Measurements from ENCODE around the gene VOPP1.
"Not testable (repeated sequence)": the region's sequence is repeated elsewhere in the genome, so short reads cannot be mapped to it uniquely, and the experiment has no call there.

VOPP1 gene

DNA sequence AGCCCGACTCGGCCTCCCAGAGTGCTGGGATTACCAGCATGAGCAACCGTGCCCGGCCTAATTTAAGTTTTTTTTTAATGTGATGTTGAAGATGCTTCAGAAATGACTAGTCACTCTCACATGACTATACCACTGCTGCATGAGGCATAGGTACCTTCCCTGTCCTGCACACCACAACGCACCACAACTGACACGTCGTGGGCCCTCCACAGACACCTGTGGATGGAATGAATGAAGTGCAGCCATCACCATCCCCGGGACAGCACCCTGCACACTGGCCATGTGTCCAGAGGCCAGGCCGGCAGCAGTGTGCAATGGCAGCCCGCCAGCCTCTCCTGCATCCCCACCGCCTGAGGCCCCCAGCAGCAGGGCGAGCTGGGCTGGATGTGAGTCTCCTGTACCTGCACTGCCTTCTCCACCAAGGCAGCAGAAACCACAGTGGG, 55.1 kb downstream of the VOPP1 start:
- Mint-ChIP-seq H3K36me3 (peaks cover 79% of the 10 kb centered on the region), H3K9me3 (no peaks in the 10 kb centered on the region), H3K4me1 (peaks cover 65% of the 10 kb centered on the region), H3K4me3 (no peak overlapping the region), H3K27ac (peak overlapping the region; percentile 79)
- ATAC-seq: peak; percentile 99
- peak; percentile 33 to 78 for DNase-seq (ENCODE audit: low spot score in 2 of 2)

- Mint-ChIP-seq H3K9me3 (no peaks in the 10 kb centered on the region), H3K4me3 (peak overlapping the region; percentile 19), H3K27ac (peak overlapping the region; percentile 18), H3K4me1 (peaks cover 58% of the 10 kb centered on the region), H3K36me3 (peaks cover 87% of the 10 kb centered on the region)
- DNase-seq (ENCODE audit: low spot score in 2 of 2) (no peak), ATAC-seq (peak; percentile 6)
Measured at GRCh38 chr7:55516409-55516808, 55.9 kb downstream of the VOPP1 start.

- Mint-ChIP-seq H3K4me1 (peaks cover 55% of the 10 kb centered on the region), H3K27ac (peak overlapping the region; percentile 18), H3K9me3 (no peaks in the 10 kb centered on the region), H3K4me3 (peak overlapping the region; percentile 19), H3K36me3 (peaks cover 84% of the 10 kb centered on the region)
- ATAC-seq (peak; percentile 9), DNase-seq (ENCODE audit: low spot score in 2 of 2) (no peak)
Measured at GRCh38 chr7:55515569-55516279, 56.6 kb downstream of the VOPP1 start.

DNA sequence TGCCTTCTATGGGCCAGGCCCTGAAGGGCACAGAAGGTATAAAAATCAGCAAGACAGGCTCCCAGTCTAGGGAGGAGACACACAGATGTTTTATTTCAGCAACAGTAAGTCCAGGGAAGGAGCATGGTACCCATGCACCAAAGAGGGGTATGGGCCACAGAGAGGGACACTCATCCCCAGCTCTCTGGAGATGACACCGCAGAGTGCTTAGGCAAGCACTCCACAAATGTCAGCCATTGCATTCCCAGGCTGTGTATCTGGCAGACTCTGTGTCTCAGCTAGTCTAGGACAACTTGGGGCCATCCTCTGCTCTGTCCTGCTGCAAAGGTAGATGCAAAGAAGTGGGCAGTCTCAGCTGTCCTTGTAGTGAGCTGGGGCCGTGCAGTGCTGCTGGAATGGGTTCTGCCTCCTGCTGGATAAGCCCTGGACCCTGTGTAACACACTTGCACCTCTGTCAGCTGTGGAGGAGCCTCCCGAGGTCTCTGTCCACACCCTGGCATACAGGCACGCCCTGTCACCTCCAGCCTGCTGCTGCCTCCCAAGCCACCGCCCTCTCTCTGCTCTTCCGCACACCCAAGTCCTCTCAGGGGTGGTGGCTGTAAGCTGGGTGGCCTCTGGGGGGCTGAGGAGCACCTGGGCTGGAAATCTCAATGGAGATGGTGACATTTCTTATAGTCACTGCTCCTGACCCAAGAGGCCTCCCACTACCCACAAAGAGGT, 57.6 kb downstream of the VOPP1 start:
- Mint-ChIP-seq H3K9me3 (no peaks in the 10 kb centered on the region), H3K4me1 (peaks cover 54% of the 10 kb centered on the region), H3K36me3 (peaks cover 74% of the 10 kb centered on the region), H3K27ac (no peak overlapping the region), H3K4me3 (no peak overlapping the region)
- ATAC-seq: no peak
- DNase-seq (ENCODE audit: low spot score in 2 of 2): no peak

- DNase-seq (ENCODE audit: low spot score in 2 of 2) (no peak), ATAC-seq (no peak)
- peaks cover 57% of the 10 kb centered on the region for H3K4me1 Mint-ChIP-seq
- H3K9me3 Mint-ChIP-seq: no peaks in the 10 kb centered on the region
- no peak overlapping the region for H3K27ac Mint-ChIP-seq
- peaks cover 66% of the 10 kb centered on the region for H3K36me3 Mint-ChIP-seq
- H3K4me3 Mint-ChIP-seq: no peak overlapping the region
Measured at GRCh38 chr7:55513868-55514267, 58.4 kb downstream of the VOPP1 start.

GRCh38 chr7:55512635-55513191, 59.6 kb downstream of the VOPP1 start:
- peaks cover 54% of the 10 kb centered on the region for H3K36me3 Mint-ChIP-seq
- no peak overlapping the region for H3K27ac Mint-ChIP-seq
- no peaks in the 10 kb centered on the region for H3K9me3 Mint-ChIP-seq
- ATAC-seq (no peak), DNase-seq (ENCODE audit: low spot score in 2 of 2) (no peak)
- H3K4me3 Mint-ChIP-seq: no peak overlapping the region
- H3K4me1 Mint-ChIP-seq: peaks cover 48% of the 10 kb centered on the region

GRCh38 chr7:55510621-55511020, 61.7 kb downstream of the VOPP1 start:
- no peak for ATAC-seq
- DNase-seq (ENCODE audit: low spot score in 2 of 2): no peak
- H3K9me3 Mint-ChIP-seq: no peaks in the 10 kb centered on the region
- H3K4me3 Mint-ChIP-seq: no peak overlapping the region
- peaks cover 35% of the 10 kb centered on the region for H3K36me3 Mint-ChIP-seq
- peaks cover 41% of the 10 kb centered on the region for H3K4me1 Mint-ChIP-seq
- no peak overlapping the region for H3K27ac Mint-ChIP-seq

GRCh38 chr7:55510206-55510605, 62.1 kb downstream of the VOPP1 start:
- not testable (repeated sequence) for DNase-seq (ENCODE audit: low spot score in 2 of 2); H3K4me3 Mint-ChIP-seq; H3K9me3 Mint-ChIP-seq; ATAC-seq
- H3K27ac Mint-ChIP-seq: peak overlapping the region; percentile 15
- H3K36me3 Mint-ChIP-seq: peaks cover 33% of the 10 kb centered on the region
- H3K4me1 Mint-ChIP-seq: peaks cover 40% of the 10 kb centered on the region

GRCh38 chr7:55509322-55509721, 63.0 kb downstream of the VOPP1 start:
- Mint-ChIP-seq H3K9me3 (no peaks in the 10 kb centered on the region), H3K4me1 (peaks cover 45% of the 10 kb centered on the region), H3K36me3 (peaks cover 36% of the 10 kb centered on the region), H3K4me3 (no peak overlapping the region), H3K27ac (peak overlapping the region; percentile 15)
- no peak for DNase-seq (ENCODE audit: low spot score in 2 of 2)
- ATAC-seq: no peak

DNA sequence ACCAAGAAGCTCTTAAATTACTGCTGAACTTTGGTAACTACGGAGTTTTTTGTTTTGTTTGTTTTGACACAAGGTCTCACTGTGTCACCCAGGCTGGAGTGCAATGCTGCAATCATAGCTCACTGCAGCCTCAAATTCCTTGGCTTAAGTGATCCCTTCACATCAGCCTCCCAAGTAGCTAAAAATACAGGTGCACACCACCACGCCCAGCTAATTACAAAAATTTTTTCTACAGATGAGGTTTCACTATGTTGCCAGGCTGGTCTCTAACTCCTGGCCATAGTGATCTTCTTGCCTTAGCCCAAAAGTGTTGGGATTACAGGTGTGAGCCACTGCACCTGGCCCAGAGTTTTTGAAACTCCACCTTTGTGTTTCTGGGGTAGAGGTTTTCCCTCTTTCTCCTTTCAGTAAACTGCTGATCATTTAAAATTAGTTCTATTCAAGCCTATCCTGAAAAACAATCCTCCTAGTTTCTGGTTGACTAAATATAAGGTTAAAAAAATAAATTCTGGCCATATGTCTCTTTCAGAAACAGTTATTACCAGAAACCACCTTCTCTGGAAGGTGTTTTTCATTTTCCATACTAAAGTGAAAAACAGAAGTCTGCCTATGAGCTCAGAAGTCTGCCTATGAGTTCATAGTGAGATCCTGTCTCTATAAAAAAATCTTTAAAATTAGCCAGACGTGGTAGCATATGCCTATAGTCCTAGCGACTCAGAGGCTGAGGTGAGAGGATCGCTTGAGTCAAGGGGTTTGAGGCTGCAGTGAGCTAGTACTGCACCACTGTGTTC, 63.9 kb downstream of the VOPP1 start:
- Mint-ChIP-seq H3K27ac (peak overlapping the region; percentile 15), H3K9me3 (no peaks in the 10 kb centered on the region), H3K4me1 (peaks cover 49% of the 10 kb centered on the region), H3K4me3 (no peak overlapping the region), H3K36me3 (peaks cover 27% of the 10 kb centered on the region)
- no peak for DNase-seq (ENCODE audit: low spot score in 2 of 2)
- peak; percentile 86 for ATAC-seq

GRCh38 chr7:55507743-55508142, 64.6 kb downstream of the VOPP1 start:
- DNase-seq (ENCODE audit: low spot score in 2 of 2) (no peak), ATAC-seq (no peak)
- Mint-ChIP-seq H3K4me1 (peaks cover 49% of the 10 kb centered on the region), H3K27ac (no peak overlapping the region), H3K36me3 (peaks cover 20% of the 10 kb centered on the region), H3K9me3 (no peaks in the 10 kb centered on the region), H3K4me3 (no peak overlapping the region)

DNA sequence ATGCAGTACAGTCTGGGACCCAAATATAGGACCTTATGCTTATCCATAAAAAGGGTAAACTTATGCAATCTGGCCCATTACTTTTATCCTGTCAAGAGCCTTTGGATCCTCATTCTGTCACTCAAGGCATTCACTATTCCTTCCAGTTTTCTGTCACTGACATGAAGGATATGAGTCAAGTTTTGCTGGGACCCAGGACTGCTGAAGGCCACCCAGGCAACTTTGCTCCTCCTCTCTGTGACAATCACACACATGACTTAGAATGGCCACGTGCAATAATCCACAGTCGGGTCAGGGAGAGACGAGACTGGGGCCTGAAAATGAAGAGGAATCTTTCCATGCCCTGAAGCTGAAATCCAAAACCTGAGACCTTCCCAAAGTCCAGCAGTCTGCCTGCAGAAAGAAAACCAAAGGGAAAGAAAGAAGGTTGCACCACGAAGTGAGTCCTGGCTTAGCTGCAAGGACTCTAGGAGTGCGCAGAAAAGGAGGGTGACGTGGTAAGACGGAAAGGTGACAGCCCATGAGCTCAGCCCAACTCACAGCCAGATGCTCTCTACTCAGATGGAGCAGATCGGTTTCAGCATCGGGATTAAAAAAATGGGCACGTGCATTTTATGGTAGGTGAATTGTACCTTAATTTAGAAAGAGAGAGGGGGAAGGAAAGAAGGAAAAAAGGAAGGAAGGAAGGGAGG, 67.2 kb downstream of the VOPP1 start:
- peak overlapping the region; percentile 88 for H3K27ac Mint-ChIP-seq
- DNase-seq (ENCODE audit: low spot score in 2 of 2) (no peak), ATAC-seq (no peak)
- H3K4me1 Mint-ChIP-seq: peaks cover 51% of the 10 kb centered on the region
- peaks cover 8% of the 10 kb centered on the region for H3K36me3 Mint-ChIP-seq
- H3K4me3 Mint-ChIP-seq: no peak overlapping the region
- H3K9me3 Mint-ChIP-seq: no peaks in the 10 kb centered on the region

DNA sequence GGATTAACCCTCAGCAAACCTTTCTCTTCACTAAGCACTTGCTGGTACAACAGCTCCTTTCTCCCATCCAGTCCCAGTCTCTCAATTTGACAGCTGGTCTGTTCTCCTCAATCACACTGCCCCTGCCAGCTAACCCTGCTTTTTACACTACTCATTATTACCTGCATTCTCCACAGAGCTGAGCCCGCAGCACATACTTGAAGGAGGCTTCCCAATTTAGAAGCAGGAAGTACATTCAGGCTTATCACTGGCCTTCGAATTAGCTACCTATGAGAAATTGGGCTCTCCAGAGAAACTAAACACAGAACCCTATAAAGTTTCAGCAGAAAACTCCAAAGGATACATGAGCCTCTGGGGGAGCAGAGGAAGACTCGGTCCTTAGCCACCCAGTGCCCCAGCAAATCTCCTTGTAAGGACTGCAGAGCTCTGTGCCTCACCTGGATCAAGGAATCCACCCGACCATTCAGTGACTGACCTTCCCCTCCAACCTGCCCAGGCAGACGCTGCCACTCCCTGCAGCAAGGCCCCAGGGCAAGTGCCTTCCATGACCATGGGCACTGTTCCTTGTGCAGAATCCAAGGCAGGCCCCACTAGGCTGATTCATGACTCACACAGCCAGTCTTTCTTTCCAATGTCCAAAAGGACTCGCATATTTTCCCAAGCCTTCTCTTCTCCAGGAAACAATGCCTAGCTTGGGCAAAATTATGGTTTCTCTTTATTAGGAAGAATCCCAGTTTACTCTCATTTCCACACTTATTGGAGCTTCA, 68.0 kb downstream of the VOPP1 start:
- DNase-seq (ENCODE audit: low spot score in 2 of 2) (no peak), ATAC-seq (no peak)
- H3K36me3 Mint-ChIP-seq: peaks cover 12% of the 10 kb centered on the region
- H3K9me3 Mint-ChIP-seq: no peaks in the 10 kb centered on the region
- H3K4me3 Mint-ChIP-seq: no peak overlapping the region
- H3K4me1 Mint-ChIP-seq: peaks cover 52% of the 10 kb centered on the region
- H3K27ac Mint-ChIP-seq: peak overlapping the region; percentile 88

DNA sequence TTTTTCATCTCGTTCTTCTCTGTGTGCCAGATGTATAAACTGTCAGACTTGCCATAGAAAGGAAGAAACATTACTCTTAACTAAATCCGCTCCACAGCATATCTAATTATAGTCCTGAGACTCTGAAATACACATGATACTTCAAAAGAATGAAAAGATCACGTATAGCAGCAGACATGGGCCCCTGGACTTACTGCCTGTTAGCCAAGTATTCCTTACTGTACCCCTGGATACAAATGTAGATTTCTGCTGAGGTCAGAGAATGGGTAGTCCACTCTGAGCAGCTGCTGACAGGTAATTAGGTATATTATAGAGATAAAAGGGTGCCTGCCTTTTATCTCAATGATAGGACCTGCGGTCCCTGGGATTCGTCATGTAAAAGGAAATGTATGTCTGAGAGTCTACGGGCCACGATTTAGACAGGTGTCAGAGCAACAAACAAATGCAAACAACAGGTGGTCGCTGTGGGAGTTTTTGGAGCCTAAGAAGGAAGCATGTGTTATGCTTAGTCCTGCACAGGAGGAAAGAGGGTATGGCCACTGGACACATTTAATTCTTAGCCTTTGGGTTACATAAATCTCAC, 69.4 kb downstream of the VOPP1 start:
- Mint-ChIP-seq H3K4me3 (no peak overlapping the region), H3K36me3 (peaks cover 18% of the 10 kb centered on the region), H3K4me1 (peaks cover 61% of the 10 kb centered on the region), H3K9me3 (no peaks in the 10 kb centered on the region), H3K27ac (no peak overlapping the region)
- DNase-seq (ENCODE audit: low spot score in 2 of 2): no peak
- ATAC-seq: no peak
